Measurements from ENCODE around the gene CGB7.

GRCh38 chr19:49106648-49107135 lies 49.1 kb upstream of the CGB7 start:
- TF ChIP-seq CTCF (IDR thresholded peaks at IDR 0.05) (peak in 3 of 4 experiments; percentile 65 to 73 (median 70)), EP300 (IDR thresholded peaks at IDR 0.05) (no peak)

Data from gastroesophageal sphincter (tissue), 3 donors.